Suprapubic skin (tissue), 4 donors: ENCODE results near the gene STPG2. TPM values are rescaled to one million over a fixed set of nuclear protein-coding genes. Genes with fewer than 3 reads are reported as not detected.

Experiments used
- DNase-seq, 2 donors: peaks; one replicate each; pipeline ENCODE4 v3.0.0-alpha.2; 2019; ENCODE audit warnings: low spot score in 2 of 2
- H3K27ac ChIP-seq: fragments of 200-600 bp; sonication (generic); one replicate; pipeline ENCODE4 v1.5.1; 2019
- H3K27me3 ChIP-seq: fragments of 200-600 bp; sonication (generic); one replicate; pipeline ENCODE4 v1.5.1; 2019
- H3K36me3 ChIP-seq: fragments of 200-600 bp; sonication (generic); one replicate; pipeline ENCODE4 v1.5.1; 2019
- H3K4me1 ChIP-seq: fragments of 200-600 bp; sonication (generic); one replicate; pipeline ENCODE4 v1.5.1; 2019
- H3K4me3 ChIP-seq: fragments of 200-600 bp; sonication (generic); one replicate; pipeline ENCODE4 v1.5.1; 2019; ENCODE audit warnings: mild to moderate bottlenecking
- H3K9me3 ChIP-seq: fragments of 200-600 bp; sonication (generic); one replicate; pipeline ENCODE4 v1.5.1; 2019
- EP300 ChIP-seq: sonication (generic); formaldehyde crosslinking; IDR thresholded peaks from one replicate; pipeline ENCODE4 v1.6.1; 2017; ENCODE audit warnings: antibody characterized with exemption
- POLR2A ChIP-seq, 2 donors: fragments of 450-650 bp; IDR thresholded peaks; one replicate each; pipeline ENCODE4 v1.6.1; 2017; ENCODE audit warnings: antibody characterized with exemption in 2 of 2, mild to moderate bottlenecking in 2 of 2, moderate library complexity in 2 of 2
- POLR2AphosphoS5 ChIP-seq, 3 donors: sonication (generic); formaldehyde crosslinking; IDR thresholded peaks; one replicate each; pipeline ENCODE4 v1.6.1; 2017; ENCODE audit warnings: antibody characterized with exemption in 3 of 3
- WGBS: methylation state at CpG from one replicate; pipeline ENCODE4 v1.1.5; 2018; 5-methylcytosine and 5-hydroxymethylcytosine counted together
- total RNA-seq, 4 donors: library from RNA; depleted of rRNA; stranded (reverse); fragments of >200 nt; gene quantifications; one replicate each; pipeline ENCODE4 v1.1.0, GENCODE V29; 2016
- TF ChIP-seq, protein P1 (sequence below), 2 donors: fragments of 200-600 bp in 1 of 2; fragments of 450-650 bp in 1 of 2; sonication (generic) in 1 of 2; IDR thresholded peaks; one replicate each; pipeline ENCODE4 v1.5.1; 2016 to 2019; ENCODE audit warnings: antibody characterized with exemption in 2 of 2, mild to moderate bottlenecking in 1 of 2, moderate library complexity in 1 of 2

Gene STPG2
- total RNA-seq, 4 donors from 2014 or later, result 0.26 to 2.5 (median 2.0) TPM; not detected in 1

DNA sequence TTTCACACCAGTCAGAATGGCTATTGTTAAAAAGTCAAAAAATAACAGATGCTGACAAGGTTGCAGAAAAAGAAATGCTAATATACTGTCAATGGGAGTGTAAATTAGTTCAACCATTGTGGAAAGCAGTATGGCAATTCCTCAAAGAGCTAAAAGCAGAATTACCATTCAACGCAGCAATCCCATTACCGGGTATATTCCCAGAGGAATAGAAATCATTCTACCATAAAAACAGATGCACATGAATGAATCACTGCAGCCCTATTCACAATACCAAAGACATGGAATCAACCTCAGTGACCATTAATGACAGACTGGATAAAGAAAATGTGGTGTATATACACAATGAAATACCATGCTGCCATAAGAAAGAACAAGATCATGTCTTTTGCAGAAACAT, 243.0 kb downstream of the STPG2 start:
- Histone ChIP-seq H3K36me3 (no peaks in the 10 kb centered on the region), H3K4me1 (no peaks in the 10 kb centered on the region), H3K4me3 (no peak overlapping the region), H3K9me3 (no peaks in the 10 kb centered on the region), H3K27ac (no peak overlapping the region), H3K27me3 (no peaks in the 10 kb centered on the region)
- DNase-seq, result no peak
- TF ChIP-seq POLR2AphosphoS5 (IDR thresholded peaks at IDR 0.05) (no peak), EP300 (no peak), POLR2A (IDR thresholded peaks at IDR 0.05) (no peak)
- TF ChIP-seq, protein P1, sequence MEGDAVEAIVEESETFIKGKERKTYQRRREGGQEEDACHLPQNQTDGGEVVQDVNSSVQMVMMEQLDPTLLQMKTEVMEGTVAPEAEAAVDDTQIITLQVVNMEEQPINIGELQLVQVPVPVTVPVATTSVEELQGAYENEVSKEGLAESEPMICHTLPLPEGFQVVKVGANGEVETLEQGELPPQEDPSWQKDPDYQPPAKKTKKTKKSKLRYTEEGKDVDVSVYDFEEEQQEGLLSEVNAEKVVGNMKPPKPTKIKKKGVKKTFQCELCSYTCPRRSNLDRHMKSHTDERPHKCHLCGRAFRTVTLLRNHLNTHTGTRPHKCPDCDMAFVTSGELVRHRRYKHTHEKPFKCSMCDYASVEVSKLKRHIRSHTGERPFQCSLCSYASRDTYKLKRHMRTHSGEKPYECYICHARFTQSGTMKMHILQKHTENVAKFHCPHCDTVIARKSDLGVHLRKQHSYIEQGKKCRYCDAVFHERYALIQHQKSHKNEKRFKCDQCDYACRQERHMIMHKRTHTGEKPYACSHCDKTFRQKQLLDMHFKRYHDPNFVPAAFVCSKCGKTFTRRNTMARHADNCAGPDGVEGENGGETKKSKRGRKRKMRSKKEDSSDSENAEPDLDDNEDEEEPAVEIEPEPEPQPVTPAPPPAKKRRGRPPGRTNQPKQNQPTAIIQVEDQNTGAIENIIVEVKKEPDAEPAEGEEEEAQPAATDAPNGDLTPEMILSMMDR (IDR thresholded peaks at IDR 0.05), result no peak
- WGBS, result 90% methylated on average over 2 of the region's 2 CpGs

DNA sequence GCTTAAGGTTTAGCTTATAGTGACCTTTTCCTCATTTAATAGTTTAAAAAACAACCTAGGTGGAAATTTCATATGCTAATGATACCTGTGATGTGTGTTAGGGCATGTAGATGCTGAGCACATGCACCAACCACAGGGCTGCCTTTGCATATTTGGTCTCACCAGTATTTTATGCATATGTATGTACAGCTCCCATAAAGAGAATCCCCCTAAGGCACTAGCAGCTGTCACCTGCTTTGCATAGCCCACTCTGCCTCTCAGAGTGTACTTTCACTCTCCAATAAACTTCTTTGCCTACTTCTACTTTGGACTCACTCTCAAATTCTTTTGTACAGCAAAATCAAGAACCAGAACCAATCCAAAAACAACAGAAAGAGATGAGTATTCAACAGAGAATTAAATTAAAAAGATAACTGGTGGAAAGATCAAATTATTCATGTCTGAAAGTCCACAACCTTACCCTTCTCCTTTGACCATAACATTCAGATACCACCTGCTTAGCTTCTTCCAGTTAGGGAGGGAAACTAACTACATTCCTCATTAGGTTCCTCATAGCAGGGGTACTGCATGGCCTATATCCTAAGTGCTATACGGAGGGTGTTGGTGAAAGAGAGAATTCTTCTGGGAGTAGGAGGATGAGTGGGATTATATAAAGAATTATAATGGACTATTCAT, 250.5 kb downstream of the STPG2 start:
- Histone ChIP-seq H3K9me3 (peaks cover 4% of the 10 kb centered on the region), H3K4me3 (no peak overlapping the region), H3K4me1 (no peaks in the 10 kb centered on the region), H3K27ac (no peak overlapping the region), H3K36me3 (no peaks in the 10 kb centered on the region), H3K27me3 (no peaks in the 10 kb centered on the region)
- no peak for TF ChIP-seq POLR2AphosphoS5 (IDR thresholded peaks at IDR 0.05)
- TF ChIP-seq POLR2A (IDR thresholded peaks at IDR 0.05), result no peak
- TF ChIP-seq EP300, result no peak
- TF ChIP-seq, protein P1 (IDR thresholded peaks at IDR 0.05), result no peak
- DNase-seq, result no peak
- 47% methylated on average over 1 of the region's 1 CpG for WGBS

DNA sequence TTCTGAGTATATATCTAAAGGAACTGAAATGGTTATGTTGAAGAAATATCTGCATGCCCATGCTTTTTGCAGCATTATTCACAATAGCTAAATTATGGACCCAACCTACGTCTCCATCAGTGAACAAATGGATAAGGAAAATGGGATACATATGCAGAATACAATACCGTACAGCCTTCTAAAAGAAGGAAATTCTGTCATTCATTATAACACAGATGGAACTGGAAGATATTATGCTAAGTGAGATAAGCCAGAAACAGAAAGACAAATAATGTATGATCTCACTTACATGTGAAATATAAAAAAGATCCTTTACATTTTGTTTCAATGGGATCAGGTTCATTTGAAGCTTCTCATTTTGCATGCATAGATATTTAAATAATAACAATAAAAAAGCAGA, 263.3 kb downstream of the STPG2 start:
- H3K9me3 ChIP-seq, result no peaks in the 10 kb centered on the region
- TF ChIP-seq POLR2AphosphoS5 (IDR thresholded peaks at IDR 0.05), result no peak
- TF ChIP-seq, protein P1 (IDR thresholded peaks at IDR 0.05), result no peak
- TF ChIP-seq POLR2A (IDR thresholded peaks at IDR 0.05), result no peak
- TF ChIP-seq EP300, result no peak
- 63% methylated on average over 2 of the region's 2 CpGs for WGBS

DNA sequence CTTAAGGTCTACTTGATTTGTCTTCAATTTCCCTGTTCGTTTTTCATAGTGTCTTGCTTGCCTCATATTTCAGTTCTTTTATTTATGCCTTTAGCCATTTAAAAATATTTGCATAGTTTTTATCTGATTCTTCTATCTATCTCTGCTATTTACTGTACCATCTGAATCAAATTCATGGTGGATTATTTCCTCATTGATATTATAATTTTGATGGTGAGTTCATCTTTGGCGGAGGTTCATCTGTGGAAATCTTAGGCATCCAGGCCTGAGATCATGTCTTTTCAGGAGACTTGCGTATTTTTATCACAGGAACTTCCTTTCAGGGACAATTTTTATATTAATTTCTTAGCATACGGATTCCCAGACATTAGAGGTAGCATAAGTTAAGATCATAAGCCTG, 275.2 kb downstream of the STPG2 start:
- no peak overlapping the region for H3K27ac ChIP-seq
- WGBS, result 32% methylated on average over 4 of the region's 4 CpGs
- no peaks in the 10 kb centered on the region for H3K4me1 ChIP-seq

More for the DNA sequence above, 263.3 kb downstream of the STPG2 start:
- Histone ChIP-seq H3K4me3 (no peak overlapping the region), H3K27me3 (no peaks in the 10 kb centered on the region), H3K4me1 (no peaks in the 10 kb centered on the region), H3K36me3 (no peaks in the 10 kb centered on the region), H3K27ac (no peak overlapping the region)
- DNase-seq, result no peak

DNA sequence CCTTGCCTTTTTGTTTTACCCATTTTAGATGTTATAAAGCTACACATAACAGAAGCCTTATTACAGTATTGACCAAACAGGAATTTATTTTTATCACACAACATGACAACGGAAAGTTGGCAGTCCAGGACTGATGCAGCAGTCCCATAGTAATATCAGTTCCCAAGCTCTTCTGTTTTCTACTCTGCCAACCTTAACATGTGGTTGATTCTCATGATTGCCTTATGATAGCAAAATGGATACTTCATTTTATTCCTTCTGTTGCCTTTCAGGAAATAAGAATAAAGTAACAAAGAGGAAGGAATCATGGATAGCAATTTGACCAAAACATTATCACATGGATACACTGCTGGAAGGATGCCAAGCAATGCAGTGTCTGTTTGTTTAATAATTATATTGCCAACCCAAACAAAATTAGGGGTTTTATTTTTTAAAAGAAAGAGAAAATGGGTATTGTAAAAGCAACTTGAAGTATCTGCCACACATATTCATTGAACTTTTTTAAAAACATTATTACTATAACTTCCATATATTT, 275.7 kb downstream of the STPG2 start:
- Histone ChIP-seq H3K27ac (no peak overlapping the region), H3K4me1 (no peaks in the 10 kb centered on the region), H3K4me3 (no peak overlapping the region), H3K9me3 (peaks cover 5% of the 10 kb centered on the region), H3K36me3 (no peaks in the 10 kb centered on the region), H3K27me3 (no peaks in the 10 kb centered on the region)
- 44% methylated on average over 1 of the region's 1 CpG for WGBS
- DNase-seq, result no peak
- TF ChIP-seq, protein P1 (IDR thresholded peaks at IDR 0.05), result no peak
- TF ChIP-seq POLR2A (IDR thresholded peaks at IDR 0.05), result no peak
- no peak for TF ChIP-seq POLR2AphosphoS5 (IDR thresholded peaks at IDR 0.05)
- TF ChIP-seq EP300, result no peak

More for the DNA sequence above, 275.2 kb downstream of the STPG2 start:
- no peak for DNase-seq
- TF ChIP-seq EP300 (no peak), POLR2A (IDR thresholded peaks at IDR 0.05) (no peak), POLR2AphosphoS5 (IDR thresholded peaks at IDR 0.05) (no peak)
- TF ChIP-seq, protein P1 (IDR thresholded peaks at IDR 0.05), result no peak
- H3K27me3 ChIP-seq, result no peaks in the 10 kb centered on the region
- no peaks in the 10 kb centered on the region for H3K36me3 ChIP-seq
- no peak overlapping the region for H3K4me3 ChIP-seq
- peaks cover 5% of the 10 kb centered on the region for H3K9me3 ChIP-seq
